GM12892 (cell line): ENCODE results near the gene PFKFB3.

ENCODE experiments used
- DNase-seq: peaks from one replicate; pipeline ENCODE4 v3.0.0; 2011; ENCODE audit not compliant: insufficient read length
- FAIRE-seq: peaks from 2 replicates; lab custom pipeline; 2011; peaks lifted over from hg19 to GRCh38; lab: Jason Lieb, UNC
- POLR2A ChIP-seq: IDR thresholded peaks from 2 replicates; pipeline ENCODE4 v1.6.1; 2011; ENCODE audit warnings: low read depth, low read length, control low read depth
- POLR2AphosphoS5 ChIP-seq: IDR thresholded peaks from 2 replicates; pipeline ENCODE4 v1.6.1; 2011; ENCODE audit warnings: low read depth, low read length, control low read depth
- TAF1 ChIP-seq: IDR thresholded peaks from 2 replicates; pipeline ENCODE4 v1.6.1; 2011; ENCODE audit warnings: low read depth, mild to moderate bottlenecking, control low read depth, low read length, borderline replicate concordance

PFKFB3 gene

DNA sequence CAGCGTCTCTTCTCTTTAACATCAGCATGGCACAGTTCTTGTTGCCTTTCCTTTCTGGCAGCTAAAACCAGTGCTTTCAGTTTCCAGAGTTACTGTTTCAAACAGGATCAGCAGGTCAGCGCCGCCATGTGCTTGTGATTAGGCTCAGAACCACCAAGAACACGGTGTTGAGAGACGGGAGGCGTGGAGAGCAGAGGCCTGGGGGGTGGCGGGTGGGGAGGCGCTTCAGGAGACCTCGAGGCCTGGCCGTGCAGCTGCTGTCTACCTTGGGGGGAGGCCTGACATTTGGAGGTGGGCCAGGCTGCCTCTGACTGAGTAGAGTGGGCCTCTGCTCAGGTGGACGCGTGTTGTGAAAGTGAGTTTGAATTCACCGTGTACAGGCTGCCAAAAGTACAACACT is 22.0 kb downstream of the PFKFB3 start:
- TF ChIP-seq TAF1 = no peak
- no peak for TF ChIP-seq POLR2AphosphoS5
- no peak for TF ChIP-seq POLR2A

GRCh38 chr10:6225263-6225814 is 22.6 kb downstream of the PFKFB3 start:
- FAIRE-seq = no peak
- no peak for TF ChIP-seq POLR2A
- no peak for TF ChIP-seq POLR2AphosphoS5
- TF ChIP-seq TAF1 = no peak
- DNase-seq = no peak

More for the DNA sequence above, 22.0 kb downstream of the PFKFB3 start:
- FAIRE-seq = no peak
- DNase-seq = no peak

DNA sequence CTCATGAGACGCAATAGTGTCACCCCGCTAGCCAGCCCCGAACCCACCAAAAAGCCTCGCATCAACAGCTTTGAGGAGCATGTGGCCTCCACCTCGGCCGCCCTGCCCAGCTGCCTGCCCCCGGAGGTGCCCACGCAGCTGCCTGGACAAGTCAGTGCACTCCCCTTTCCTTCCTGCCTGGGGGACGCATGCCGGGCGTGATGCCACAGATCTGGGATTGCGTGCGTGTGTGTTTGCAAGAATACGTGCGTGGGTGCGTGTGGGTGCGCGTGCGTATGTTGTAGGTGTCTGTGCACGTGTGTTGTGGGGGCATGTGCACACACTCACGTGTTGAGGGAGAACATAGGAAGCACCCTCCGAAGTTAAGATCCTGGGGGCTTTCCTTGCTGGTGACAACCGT is 23.5 kb downstream of the PFKFB3 start:
- no peak for FAIRE-seq
- no peak for DNase-seq
- no peak for TF ChIP-seq POLR2AphosphoS5
- no peak for TF ChIP-seq TAF1
- TF ChIP-seq POLR2A = no peak

GRCh38 chr10:6227346-6227745 is 24.6 kb downstream of the PFKFB3 start:
- TF ChIP-seq POLR2A (no peak), TAF1 (no peak), POLR2AphosphoS5 (no peak)

DNA sequence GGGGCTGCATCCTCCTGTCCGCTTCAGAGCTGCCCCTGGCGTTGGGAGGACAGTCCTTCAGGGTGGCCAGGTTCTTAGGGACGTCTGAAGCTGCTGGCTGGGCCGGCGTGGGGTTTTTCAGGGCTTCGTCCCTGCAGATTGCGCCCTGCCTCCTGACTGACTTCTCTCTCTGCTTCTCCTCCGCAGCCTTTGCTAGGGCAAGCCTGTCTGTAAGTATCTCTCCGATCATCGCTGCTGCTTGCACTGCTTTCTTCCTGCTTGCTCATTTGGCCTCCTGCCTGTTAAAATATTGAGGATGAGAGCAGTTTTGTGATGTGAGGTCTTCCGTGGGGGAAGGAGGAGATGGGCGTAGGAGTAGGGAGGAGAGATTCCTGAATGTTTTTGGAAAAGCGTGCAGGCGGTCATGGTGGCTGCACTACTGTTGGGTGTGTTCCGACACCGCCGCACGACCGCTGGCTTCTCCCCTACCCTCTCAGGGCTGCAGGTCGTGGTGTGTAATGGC is 25.3 kb downstream of the PFKFB3 start:
- TF ChIP-seq POLR2AphosphoS5 (no peak), TAF1 (no peak), POLR2A (no peak)
- DNase-seq = no peak
- FAIRE-seq = no peak

More at GRCh38 chr10:6227346-6227745, 24.6 kb downstream of the PFKFB3 start:
- no peak for DNase-seq
- FAIRE-seq = no peak

DNA sequence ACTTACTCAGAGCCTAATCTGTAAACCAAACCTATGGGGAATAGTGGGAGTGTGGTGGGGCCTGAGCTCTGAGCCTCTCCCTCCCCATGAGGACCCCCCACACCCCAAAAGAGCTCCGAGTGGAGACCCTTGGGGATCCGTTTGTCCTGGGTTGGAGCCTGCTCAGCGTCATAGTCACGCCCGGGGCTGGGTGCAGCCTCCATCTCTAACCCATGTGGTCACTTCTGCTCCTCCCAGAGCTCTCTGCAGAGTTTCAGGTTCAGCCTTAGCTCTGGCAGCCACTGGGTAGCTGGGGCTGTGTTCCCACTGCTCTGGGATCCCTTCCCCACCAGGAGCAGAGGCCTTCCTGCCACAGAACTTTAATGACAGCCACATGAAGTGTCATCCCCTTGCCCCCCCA is 25.9 kb downstream of the PFKFB3 start:
- TF ChIP-seq POLR2AphosphoS5 = no peak
- no peak for TF ChIP-seq TAF1
- no peak for TF ChIP-seq POLR2A
- FAIRE-seq (no peak), DNase-seq (no peak)

DNA sequence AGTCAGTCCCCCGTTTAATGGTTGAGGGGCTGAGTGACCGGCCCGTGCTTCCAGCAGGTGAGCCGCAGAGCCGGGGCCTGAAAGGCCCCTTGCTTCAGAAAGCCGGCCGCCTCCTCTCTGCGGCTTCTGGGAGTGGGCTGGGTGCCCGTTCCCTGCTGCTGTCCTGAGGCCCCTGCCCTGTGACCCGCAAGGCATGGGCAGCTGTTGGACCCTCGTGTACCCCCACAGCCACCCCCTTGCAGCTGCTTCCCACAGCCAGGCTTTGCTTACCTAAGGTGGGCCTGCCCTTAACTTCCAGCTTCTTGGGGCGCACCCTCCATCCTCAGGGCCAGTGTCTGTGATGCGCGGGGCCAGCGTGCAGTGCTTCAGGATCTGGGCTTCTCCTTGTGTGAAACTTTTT is 26.6 kb downstream of the PFKFB3 start:
- DNase-seq (no peak), FAIRE-seq (no peak)
- TF ChIP-seq POLR2A (no peak), TAF1 (no peak), POLR2AphosphoS5 (no peak)

DNA sequence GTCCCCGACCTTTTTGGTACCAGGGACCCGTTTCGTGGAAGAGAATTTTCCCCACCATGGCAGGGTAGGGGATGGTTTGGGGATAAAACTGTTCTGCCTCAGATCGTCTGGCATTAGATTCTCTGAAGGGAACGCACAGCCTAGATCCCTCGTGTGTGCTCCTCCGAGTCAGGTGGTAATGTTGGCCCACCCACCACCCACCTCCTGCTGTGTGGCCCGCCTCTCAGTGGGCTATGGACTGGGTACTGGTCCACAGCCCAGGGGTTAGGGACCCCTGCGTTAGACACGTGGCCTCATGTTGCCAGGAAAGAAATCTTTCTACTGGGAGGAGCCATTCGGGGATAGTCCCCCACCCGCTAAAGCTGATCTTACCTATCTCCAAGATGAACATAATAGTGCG is 27.0 kb downstream of the PFKFB3 start:
- DNase-seq (no peak), FAIRE-seq (no peak)
- TF ChIP-seq POLR2A (no peak), POLR2AphosphoS5 (no peak), TAF1 (no peak)

DNA sequence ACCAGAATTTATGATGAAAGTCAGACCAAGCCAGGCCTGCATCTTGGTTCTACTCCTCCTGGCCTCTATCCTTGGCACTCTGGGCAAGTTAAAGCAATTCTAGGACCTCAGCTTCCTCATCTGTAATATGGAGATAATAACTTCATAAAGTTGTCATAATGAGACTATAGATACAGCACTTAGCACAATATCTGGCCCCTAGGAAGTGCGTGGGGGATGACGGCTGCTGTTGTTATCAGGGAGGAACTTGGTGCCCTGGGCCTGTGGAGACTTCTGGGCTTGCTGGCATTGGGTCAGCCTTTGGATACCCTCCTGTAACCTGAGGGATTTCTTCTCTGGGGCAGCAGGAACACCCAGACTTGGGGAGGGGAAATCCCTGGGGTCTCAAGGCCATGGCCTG is 27.6 kb downstream of the PFKFB3 start:
- DNase-seq = no peak
- no peak for TF ChIP-seq POLR2A
- TF ChIP-seq POLR2AphosphoS5 = no peak
- TF ChIP-seq TAF1 = no peak
- no peak for FAIRE-seq

- no peak for FAIRE-seq
- TF ChIP-seq POLR2AphosphoS5 = no peak
- TF ChIP-seq TAF1 = no peak
- no peak for TF ChIP-seq POLR2A
Measured at GRCh38 chr10:6231146-6231545, 28.4 kb downstream of the PFKFB3 start.

GRCh38 chr10:6231730-6232129 is 29.0 kb downstream of the PFKFB3 start:
- no peak for TF ChIP-seq TAF1
- no peak for TF ChIP-seq POLR2A
- TF ChIP-seq POLR2AphosphoS5 = no peak
- FAIRE-seq = no peak

More at GRCh38 chr10:6231146-6231545, 28.4 kb downstream of the PFKFB3 start:
- DNase-seq = no peak

GRCh38 chr10:6232225-6232807 is 29.6 kb downstream of the PFKFB3 start:
- TF ChIP-seq TAF1 (no peak), POLR2A (no peak), POLR2AphosphoS5 (no peak)
- FAIRE-seq (no peak), DNase-seq (no peak)

More at GRCh38 chr10:6231730-6232129, 29.0 kb downstream of the PFKFB3 start:
- DNase-seq = no peak
